Lung microvascular endothelial cell (primary cell): ENCODE measurements around the gene CRYL1. TPM values are rescaled to one million over a fixed set of nuclear protein-coding genes. Genes with fewer than 3 reads are reported as not detected.

Source experiments
- DNase-seq, 2 donors: peaks; one replicate each; pipeline versions ENCODE4 v3.0.0 to v3.0.0-alpha.2; 2010; ENCODE audit warnings: low read depth in 2 of 2
- total RNA-seq: library from RNA; depleted of rRNA; stranded (reverse); fragments of >200 nt; gene quantifications from 2 replicates; pipeline ENCODE4 v1.2.1, GENCODE V29; 2014

Gene CRYL1, protein sequence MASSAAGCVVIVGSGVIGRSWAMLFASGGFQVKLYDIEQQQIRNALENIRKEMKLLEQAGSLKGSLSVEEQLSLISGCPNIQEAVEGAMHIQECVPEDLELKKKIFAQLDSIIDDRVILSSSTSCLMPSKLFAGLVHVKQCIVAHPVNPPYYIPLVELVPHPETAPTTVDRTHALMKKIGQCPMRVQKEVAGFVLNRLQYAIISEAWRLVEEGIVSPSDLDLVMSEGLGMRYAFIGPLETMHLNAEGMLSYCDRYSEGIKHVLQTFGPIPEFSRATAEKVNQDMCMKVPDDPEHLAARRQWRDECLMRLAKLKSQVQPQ
- total RNA-seq, result 18.3 and 38.4 TPM in 2 replicates

GRCh38 chr13:20525601-20526544 lies at the start of gene CRYL1:
CRYL1 (minus strand) TSS chr13:20525857; CDS start chr13:20525794, 63 bp downstream.
- peak; percentile 83 to 93 for DNase-seq

DNA sequence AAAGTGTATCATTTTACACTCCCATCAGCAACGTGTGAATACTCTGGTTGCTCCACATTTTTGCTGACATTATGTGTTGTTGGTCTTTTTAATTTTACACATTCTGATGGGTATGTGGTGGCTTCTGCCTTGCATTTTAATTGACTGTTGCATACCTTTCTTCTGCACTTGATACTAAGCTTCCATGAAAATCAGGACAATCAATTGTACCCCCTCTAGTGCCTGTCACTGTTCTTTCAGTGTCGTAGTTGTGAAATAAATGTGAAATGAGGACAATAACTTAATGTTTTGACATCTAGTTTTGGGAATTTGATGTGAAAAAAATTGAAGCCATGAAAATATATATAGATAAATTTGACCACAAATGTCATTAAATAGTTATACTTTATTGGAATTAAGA lies 48.0 kb upstream of the CRYL1 start:
- DNase-seq, result no peak

- no peak for DNase-seq
These were observed 47.5 kb upstream of the CRYL1 start for GRCh38 chr13:20573186-20573585.

DNA sequence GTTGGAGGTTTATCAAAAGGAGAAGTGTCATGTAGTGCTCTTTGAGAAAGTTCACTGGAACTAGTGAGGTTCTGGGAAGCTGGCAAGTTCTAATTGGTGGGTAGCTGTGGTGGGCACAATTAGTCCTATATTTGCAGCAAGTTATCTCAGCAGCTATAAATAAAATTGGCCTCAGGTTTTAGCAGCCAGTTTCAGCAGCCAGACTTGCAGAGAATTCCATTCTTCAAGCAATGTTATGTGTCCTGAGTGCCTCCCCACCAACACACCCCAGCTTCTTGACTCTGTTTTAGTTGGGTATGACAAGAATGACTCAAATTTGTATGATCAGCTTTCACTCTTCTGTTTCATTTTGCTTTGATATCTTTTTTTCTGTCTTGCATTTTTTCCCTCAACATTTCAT lies 46.0 kb upstream of the CRYL1 start:
- no peak for DNase-seq

- no peak for DNase-seq
These were observed 44.9 kb upstream of the CRYL1 start for GRCh38 chr13:20570517-20570916.

DNA sequence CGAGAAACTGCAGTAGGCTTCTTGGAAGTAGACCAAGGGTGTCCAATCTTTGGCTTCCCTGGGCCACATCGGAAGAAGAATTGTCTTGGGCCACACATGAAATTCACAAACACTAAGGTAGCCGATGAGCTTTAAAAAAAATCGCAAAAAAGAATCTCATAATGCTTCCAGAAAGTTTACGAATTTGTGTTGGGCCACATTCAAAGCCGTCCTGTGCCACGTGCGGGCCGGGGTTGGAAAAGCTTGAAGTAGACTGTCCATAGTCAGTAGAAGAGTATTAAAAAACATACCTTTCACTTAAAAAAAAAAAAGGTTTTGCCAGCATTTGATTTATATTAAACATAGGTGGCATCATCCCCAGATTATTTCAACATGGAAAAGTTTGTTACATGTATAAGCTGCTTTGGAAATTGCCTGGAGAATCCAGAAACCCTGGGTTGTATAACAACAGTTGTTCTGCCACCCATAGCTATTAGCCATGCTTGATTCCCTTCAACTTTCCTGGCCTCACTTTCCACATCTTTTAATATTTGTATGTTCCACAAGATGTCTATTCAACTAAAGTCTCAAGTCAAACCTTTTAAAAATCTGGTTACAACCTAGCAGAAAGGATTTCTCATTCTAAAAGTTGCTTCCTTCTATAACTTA lies 42.3 kb upstream of the CRYL1 start:
- DNase-seq, result peak in 1 of 2 donors; percentile 19

DNA sequence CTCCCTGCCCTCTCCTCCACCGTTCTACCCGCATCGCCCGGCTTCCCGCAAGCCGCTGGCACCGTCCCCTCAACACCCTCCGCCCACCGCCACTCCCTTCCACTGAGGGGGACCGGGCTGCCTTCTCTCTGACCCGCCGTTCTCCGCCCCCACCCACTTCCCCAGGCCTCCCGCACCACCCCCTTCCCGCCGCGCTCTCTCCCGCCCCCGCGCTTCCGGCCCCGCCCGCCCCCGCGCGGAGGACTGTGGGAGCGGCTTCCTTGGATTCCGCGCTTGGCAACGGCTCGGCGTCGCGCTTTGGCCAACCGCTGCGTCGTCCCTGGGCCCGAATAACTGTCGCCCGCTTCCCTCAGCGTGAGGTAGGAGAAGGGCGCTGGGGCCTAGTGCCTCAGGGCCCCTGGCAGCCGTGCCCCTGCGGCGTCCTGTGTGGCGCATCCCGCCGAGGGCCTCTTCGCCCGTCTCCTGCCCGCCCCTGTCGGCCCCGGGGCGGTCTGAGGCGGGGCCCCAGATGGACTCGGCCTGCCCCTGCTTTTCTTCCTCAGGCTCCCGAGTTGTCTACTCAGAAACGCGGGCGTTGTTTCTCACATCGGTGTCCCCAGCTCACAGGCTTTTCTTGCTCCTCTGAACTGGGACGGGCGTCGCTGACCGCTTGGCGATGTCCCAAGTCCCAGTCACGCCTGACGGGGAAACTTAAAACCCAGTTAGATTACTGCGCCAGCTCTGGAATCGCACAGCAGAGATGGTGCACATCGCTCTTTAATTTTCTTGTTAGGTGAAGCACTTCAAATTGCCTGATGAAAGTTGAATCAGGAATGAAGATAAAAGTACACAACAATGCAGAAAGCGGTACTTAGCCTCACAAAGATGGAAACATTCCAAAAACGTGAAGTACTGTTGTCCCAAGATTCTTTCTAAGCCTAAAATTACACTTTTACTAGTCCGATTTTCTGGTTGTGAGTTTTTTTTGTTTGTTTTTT lies 41.5 kb upstream of the CRYL1 start, which contains the start of gene IFT88:
TSS of gene IFT88 (plus strand) at position 260 of the 977 bp plus-strand sequence. CDS start 7,229 bp downstream, outside the sequence.
- DNase-seq, result peak; percentile 89 to 93

DNA sequence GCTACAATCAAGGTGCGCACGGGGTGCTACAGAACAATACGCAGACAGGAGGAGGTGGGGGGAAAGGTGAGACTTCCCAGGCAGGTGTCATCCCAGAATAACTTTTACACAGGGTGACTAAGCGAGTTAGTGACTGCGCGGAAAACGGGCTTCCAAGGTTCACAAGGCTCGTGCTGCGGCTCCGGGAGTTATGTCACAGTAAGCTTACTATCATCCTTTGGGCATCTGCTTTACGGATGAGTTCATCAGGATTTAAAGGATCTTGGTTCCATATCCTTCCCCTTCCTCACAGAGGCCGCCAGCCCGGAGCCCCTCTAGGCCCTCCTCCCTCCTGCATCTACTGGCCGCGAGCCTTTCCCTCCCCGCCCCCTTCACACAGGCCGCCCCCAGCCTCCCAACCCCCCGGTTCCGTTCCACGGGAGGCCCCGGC lies 40.8 kb upstream of the CRYL1 start:
- peak; percentile 72 to 79 for DNase-seq

GRCh38 chr13:20565115-20565736 lies 39.6 kb upstream of the CRYL1 start:
- no peak for DNase-seq

GRCh38 chr13:20561741-20562140 lies 36.1 kb upstream of the CRYL1 start:
- DNase-seq, result no peak

- no peak for DNase-seq
These were observed 34.2 kb upstream of the CRYL1 start for GRCh38 chr13:20559659-20560356.

GRCh38 chr13:20558982-20559381 lies 33.3 kb upstream of the CRYL1 start:
- DNase-seq, result no peak

- DNase-seq, result no peak
These were observed 27.7 kb upstream of the CRYL1 start for GRCh38 chr13:20553311-20553710.

GRCh38 chr13:20550799-20551198 lies 25.1 kb upstream of the CRYL1 start:
- no peak for DNase-seq

DNA sequence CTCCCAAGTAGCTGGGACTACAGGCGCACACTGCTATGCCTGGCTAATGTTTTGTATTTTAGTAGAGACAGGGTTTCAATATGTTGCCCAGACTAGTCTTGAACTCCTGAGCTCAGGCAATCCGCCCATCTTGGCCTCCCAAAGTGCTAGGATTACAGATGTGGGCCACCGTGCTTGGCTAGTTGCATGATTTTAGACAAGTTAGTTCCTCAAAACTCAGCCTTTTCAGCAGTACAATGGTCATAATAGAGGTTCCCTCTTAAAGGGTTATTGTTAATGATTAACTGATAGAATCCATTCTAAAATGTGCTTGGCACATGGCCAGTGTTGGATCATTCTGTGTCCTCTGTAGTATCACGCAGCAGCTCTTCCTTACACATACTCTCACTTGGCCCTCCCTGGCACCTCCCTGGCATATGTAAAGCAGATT lies 21.8 kb upstream of the CRYL1 start:
- DNase-seq, result no peak

DNA sequence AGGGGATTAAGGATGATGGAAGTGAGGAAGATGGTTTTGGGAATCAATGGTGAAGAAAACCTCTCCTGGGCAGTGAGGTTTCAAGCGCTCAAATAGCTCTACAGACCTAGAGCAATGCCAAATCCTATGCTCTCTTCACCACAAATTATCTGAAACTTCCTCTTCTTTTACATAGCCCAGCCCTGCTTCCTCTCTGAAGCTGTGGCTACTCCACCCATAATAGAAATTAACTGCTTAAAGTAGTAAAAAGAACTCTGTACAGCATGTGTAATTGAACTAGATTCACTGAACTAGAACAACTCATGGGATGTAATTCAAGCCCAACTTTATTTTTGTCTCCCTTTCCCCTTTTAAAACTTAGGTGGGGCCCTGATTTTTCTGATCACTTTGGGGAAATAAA lies 20.9 kb upstream of the CRYL1 start:
- no peak for DNase-seq

DNA sequence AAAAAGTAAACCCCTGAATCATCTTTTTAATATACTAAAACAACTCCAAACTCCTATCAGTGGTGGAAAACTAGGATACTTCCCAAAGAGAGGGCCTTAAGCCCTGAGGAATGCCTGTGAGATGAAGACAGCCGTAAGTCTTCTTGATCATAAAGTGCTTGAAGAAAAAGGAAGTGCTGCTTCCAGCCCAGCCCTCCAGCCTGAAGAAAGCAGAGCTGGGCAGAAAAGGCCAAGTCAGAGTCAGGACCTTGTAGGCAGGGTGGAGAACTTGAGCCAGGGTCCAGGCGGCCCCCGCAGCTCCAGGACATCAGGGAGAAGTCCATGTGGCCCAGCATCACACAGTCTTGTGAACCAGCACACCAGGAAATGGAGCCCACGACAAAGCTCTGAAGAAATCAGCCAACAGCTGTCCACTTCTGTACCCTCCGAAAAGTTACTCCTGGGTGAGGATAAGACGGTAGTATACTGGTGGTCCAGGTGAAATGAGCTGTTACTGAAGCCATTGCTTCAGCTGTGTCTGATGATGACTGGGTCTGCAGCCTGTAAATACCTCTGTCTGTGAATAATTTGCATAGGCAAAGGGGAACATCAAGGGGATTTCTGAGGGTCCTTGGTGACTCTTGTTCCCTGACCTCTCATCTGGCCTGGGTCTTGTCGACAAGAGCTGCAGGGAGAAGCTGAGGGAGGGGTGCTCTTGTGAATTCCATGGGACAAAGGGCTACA lies 18.7 kb upstream of the CRYL1 start:
- DNase-seq, result no peak

GRCh38 chr13:20536992-20537391 lies 11.3 kb upstream of the CRYL1 start:
- no peak for DNase-seq
